Glomerular visceral epithelial cell (primary cell): ENCODE data around the gene SKAP2.

ENCODE experiments used
- DNase-seq: peaks from one replicate; pipeline ENCODE4 v3.0.0-alpha.2; 2016; ENCODE audit errors: extremely low spot score

SKAP2 gene

GRCh38 chr7:26664735-26665416, 199.5 kb downstream of the SKAP2 start:
- DNase-seq: peak; percentile 52

- DNase-seq: no peak
Measured at GRCh38 chr7:26664274-26664673, 200.1 kb downstream of the SKAP2 start.

GRCh38 chr7:26663874-26664273, 200.5 kb downstream of the SKAP2 start:
- no peak for DNase-seq

- no peak for DNase-seq
Measured at GRCh38 chr7:26662646-26663045, 201.7 kb downstream of the SKAP2 start.

- no peak for DNase-seq
Measured at GRCh38 chr7:26659121-26659520, 205.3 kb downstream of the SKAP2 start.

- DNase-seq: no peak
Measured at GRCh38 chr7:26658389-26659084, 205.9 kb downstream of the SKAP2 start.

GRCh38 chr7:26657686-26658388, 206.6 kb downstream of the SKAP2 start:
- DNase-seq: no peak

GRCh38 chr7:26657206-26657641, 207.2 kb downstream of the SKAP2 start:
- no peak for DNase-seq

- no peak for DNase-seq
Measured at GRCh38 chr7:26656735-26657134, 207.7 kb downstream of the SKAP2 start.

- DNase-seq: no peak
Measured at GRCh38 chr7:26655781-26656180, 208.6 kb downstream of the SKAP2 start.

- DNase-seq: peak; percentile 53
Measured at GRCh38 chr7:26653430-26654399, 210.7 kb downstream of the SKAP2 start.

GRCh38 chr7:26652401-26653100, 211.8 kb downstream of the SKAP2 start:
- no peak for DNase-seq

- no peak for DNase-seq
Measured at GRCh38 chr7:26650103-26650502, 214.3 kb downstream of the SKAP2 start.

GRCh38 chr7:26649388-26649787, 215.0 kb downstream of the SKAP2 start:
- DNase-seq: no peak

GRCh38 chr7:26648554-26648953, 215.8 kb downstream of the SKAP2 start:
- peak; percentile 51 for DNase-seq

GRCh38 chr7:26646336-26647048, 217.9 kb downstream of the SKAP2 start:
- DNase-seq: peak; percentile 8

GRCh38 chr7:26645121-26645520, 219.3 kb downstream of the SKAP2 start:
- DNase-seq: no peak

- DNase-seq: no peak
Measured at GRCh38 chr7:26642416-26642815, 222.0 kb downstream of the SKAP2 start.

- DNase-seq: no peak
Measured at GRCh38 chr7:26639695-26640094, 224.7 kb downstream of the SKAP2 start.

- DNase-seq: no peak
Measured at GRCh38 chr7:26639111-26639510, 225.3 kb downstream of the SKAP2 start.
